Hypothalamus (tissue), 51 donors: ENCODE results near the gene FHAD1.

Source experiments
- DNase-seq, 51 donors: peaks; one replicate each; lab custom pipeline; 2025; lab: John Stamatoyannopoulos, UW

Gene FHAD1

DNA sequence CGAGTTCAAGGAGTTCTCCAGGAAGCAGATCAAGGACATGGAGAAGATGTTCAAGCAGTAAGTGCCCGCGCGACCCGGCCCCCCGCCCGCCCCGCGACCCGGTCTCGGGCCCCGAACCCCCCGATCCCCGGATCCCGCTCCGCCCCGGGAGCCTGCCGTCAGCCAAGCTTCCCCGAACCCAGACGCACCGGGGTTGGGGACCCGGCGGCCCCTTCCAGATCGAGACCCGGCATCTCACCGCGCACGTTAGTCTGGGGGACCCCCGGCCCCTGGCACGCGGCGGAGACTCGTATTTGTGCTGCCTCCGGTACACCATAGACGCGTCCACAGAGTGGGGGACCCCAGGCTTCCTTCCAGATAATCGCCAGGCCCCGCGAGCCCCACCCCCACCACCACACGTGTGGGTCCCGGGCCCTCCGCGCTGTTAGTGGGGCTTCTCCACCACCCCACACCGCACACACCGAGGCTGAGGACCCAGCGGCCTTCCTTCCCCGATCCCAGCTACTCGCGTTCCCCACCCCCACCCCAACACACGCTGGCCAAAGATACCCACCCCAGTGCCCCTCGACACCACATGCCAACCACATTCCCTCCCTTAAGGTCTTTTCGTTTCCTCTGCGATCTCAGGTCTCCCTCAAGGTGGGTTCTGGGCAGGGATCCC, 163.3 kb downstream of the FHAD1 start:
- no peak for DNase-seq

DNA sequence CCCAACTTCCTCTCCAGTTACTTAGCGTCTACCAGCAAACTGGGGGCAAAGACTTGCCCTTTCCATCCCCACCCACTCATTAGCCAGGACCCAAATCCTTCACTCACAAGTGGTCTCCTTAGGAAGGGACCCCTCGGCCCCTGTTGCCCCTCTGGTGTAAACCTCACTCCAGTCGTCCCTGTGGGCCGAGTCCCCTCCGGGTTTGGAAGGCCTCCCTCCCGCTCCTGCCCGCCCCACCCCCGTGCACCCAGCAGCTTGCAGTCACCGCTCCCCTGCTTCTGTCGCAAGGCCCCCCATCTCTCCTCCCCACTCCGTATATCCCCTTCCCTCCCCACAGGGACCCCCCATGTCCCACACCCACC, 163.8 kb downstream of the FHAD1 start:
- no peak for DNase-seq

DNA sequence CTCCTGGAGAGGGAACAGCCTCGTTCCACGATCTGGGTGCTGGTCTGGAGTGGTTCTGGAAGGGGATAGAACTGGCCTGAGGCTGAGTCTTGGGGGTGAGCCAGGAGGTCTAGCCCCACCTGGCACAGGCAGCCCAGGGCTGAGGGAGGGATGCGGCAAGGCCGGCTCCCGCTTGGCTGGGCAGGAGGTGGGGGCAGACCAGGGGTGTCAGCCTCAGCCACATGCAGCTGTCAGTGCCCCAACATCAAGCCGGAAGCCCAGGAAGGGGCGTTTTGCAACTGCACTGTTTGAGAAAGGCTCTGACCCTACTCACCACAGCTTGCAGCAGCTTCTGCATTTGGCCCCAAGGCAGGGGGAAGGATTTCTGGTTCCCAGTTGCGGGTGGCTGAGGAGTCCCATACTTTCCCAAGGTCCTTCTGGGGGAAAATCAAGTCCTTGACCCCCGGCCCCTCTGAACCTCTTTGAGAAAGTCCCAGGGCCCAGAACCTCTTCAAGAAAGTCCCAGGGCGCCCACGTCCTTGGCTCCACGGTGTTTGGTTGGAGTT, 164.6 kb downstream of the FHAD1 start:
- DNase-seq = peak in 26 of 51 donors; percentile 4 to 46 (median 24)

DNA sequence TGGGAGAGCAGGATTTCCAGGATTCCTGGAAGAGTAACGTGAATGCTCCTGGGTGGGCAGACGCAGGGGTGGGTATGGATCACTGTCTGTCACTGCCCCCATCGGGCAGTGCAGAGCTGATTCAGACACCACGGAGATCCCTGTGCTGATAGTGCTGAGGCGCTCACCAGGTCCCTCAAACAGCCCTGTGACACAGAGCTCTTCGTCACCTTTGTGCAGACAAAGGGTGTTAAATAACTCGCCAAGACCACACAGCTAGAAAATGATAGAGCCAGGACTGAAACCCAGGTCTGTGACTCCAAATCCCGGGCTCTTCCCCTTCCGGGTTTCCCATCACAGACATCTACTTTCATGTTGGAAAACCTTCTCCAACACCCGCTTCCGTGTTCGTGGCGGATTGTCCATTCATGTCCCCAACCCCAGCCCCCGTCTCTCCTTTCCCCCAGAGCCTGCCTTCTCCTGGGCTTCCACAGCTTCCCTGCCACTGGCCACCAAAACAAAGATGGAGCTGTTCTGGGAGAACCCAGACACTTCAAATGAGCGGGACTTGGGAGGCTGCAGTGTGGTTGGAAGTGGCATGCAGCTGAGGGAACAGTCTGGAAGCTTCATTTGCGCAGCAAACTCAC, 165.3 kb downstream of the FHAD1 start:
- peak in 4 of 51 donors; percentile 13 to 46 (median 32) for DNase-seq

DNA sequence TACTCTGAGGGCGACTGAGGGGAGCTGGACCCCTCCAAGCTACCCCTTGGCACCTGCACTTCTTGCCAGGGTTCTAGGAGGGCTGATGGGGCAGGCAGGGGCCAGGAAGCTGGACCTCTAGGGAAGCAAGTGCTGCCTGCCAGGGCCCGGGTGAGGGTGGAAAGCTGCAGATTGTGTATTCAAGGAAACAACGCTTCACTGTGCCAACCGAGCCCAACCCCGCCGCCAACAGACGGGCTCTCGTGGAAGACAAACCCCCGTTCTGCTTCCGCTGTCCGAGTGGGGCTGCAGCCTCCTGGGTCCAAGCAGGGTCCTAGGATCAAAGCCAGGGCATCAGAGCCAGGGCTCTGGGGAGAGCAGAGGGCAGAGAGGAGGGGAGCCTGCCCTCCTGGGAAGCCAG, 165.8 kb downstream of the FHAD1 start:
- peak in 29 of 51 donors; percentile 8 to 69 (median 27) for DNase-seq

DNA sequence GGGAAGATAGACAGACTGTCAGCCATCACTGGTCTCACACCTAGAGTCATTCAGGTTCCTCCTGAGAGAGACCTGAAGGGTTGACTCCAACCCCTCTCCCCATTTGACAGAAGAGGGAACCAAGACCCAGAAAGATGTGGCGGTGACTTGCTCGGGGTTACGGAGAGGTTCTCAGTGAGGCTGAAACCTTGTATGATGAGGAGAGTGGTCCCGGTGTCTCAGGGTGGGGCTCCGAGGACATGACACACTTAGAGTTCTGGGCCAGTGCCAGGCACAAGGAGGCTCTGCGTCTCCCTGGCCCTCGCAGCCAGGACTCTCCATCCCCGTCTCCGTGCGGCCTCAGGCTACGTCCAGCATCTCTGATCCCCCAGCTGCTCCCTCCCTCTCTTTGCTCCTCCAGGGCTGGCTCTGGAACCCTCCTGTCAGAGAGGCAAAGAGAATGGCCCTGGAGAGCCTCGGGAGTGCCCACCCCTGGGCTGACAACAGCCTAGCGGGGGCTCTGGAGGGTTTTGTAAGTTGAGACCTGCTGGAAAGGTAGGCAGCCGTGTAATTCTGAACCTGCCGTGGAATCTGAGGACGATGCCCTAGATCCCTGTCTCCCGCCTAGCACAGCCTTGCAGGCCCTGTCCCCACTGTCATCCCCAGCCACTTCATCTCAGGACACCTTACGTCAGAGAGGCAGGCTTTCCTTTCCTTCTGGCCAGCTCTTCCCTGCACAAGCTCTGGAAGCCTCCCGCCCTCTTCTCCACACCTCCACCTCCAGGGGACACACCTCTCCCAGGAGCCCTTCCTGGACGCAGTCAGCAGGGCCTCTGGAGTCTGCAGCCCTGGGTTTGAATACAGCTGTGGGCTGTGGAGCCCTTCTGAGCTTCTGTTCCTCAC, 166.8 kb downstream of the FHAD1 start:
- DNase-seq = no peak

DNA sequence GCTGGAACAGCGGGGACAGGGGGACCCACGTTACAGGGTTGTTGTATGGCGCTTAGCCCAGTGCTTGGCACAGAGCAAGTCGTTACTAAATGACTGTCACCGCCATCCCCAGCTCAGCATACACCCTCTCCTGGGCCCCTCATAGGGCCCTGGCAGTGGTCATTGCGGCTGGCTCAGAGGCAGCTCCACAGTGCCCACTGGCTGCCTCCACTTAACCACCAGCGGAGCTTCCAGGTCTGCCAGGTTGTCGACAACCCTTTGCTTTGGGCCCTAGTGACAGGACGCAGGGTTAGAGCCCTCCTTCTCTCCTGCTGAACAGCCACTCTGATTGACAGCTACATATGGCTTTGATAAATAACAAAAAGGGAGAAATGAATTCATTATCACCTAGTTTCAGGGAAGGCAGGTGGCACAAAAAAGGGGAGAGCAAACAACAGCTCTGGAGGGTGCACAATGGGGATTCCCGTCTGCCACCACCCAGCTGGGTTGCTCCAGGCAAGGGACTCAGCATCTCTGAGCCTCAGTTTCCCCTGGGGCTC, 167.5 kb downstream of the FHAD1 start:
- no peak for DNase-seq

DNA sequence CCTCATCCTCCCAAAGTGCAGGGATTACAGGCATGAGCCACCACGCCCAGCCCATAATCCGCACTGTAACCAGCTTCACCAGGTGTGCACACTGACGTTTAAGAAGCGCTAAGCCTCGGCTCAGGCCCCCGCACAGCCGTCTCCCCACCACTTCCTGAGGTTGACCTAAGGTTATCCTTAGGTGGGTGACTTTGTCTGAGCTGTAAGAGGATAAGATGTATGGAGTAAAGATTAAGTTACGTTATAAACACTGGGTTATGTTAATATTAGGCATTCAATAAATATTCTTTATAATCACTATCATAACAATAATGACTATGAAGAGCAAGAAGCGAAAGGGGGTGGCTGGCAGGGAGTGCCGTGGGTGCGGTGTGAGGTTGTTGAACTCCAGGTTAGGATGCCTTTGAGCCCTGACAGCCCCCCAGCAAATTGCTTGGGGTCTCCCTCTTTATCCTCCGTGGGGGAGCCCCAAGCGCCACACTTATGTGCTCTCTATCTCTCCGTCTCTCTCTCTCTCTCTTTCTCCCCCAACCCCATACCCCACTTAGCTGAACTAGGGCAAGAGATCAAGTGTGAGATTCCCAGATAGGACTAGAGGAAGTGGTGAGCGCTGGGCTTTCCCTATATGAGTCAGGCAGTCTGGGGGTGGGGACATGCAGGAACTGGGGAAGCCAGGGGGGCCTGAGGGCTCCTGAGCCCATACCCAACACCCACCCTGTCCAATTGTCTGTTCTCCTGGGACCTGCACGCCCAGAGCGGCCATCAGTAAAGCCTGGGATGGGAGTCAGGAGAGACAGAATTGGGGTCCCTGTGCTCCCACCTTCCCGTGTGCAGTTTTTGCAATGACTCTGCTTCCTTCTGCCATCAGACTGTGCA, 170.3 kb downstream of the FHAD1 start:
- DNase-seq = peak in 8 of 51 donors; percentile 7 to 26 (median 10)

DNA sequence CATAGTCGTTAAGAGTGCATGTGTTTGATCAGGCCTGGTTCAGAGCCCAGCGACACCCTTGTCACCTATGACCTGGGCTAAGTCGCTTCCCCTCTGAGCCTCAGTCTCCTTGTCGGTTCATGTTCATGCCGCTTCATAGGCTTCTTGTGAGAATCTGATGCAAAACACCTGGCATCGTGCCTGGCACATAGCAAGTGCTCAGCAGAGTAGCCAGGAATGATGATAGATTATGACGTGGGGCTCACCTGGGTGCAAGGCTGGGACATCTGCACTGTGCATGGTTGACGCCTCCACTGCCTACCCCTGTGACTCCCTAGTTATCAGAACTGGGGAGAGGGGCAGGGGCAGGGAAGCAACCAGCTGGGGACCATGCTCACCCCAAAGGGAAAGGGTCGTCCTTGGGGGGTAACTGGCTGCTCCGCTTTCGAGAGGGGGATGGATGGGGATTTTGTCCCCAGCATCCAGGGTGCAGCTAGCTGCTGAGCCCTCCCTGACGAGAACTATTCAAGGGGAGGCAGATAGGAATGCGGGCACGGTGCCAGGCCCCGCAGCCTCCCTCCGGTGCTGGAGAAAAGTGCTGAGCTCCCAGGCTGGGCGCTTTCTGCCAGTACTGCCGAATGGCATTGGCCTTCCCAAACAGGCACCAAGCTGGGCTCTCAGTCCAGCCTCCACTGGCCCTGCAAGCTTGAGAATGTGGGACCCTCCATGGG, 171.9 kb downstream of the FHAD1 start:
- no peak for DNase-seq

DNA sequence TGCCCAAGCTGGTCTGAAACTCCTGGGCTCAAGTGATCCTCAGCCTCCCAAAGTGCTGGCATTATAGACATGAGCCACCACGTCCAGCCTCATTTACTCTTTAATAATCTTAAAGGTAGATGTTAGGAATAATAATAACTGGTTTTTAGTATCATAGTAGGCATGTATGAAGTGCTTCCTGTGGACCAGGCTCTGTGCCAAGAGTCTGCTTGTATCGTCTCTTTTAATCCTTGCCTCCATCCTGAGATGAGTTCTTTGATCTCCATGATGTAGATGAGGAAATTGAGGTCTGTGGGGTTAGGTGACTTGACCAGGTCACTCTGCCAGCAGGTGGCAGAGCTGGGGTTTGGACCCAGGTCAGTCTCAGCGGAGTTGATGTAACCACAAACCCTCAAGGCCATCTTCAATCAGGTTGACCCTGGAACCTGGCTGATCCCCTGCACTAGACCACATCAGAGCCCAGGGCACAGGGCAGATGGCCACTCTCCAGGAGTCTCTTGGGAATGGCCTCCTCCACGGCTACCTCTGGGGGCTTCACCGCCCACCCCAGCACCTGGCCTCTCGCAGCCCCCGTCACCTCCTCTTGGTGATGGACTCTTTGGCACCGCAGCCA, 173.9 kb downstream of the FHAD1 start:
- DNase-seq = no peak

DNA sequence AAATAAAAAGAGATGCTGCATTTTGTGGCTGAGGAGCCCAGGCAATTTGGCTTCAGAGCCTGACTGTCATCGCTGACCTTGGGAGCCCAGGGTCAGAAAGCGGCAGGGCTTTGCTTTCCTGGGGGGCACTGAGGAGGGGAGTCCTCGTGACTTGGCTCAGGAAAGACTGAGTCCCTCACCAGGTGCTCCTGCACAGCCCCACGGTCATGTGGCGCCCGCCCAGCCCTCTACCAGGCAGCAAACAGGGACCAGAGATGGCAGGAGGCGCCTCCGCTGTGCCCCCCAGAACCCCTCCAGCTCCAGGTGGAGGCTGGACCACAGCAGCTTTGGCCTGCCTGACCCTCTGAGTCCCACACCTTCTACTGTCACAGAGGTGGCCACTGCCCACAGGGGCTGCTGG, 175.8 kb downstream of the FHAD1 start:
- DNase-seq = no peak

DNA sequence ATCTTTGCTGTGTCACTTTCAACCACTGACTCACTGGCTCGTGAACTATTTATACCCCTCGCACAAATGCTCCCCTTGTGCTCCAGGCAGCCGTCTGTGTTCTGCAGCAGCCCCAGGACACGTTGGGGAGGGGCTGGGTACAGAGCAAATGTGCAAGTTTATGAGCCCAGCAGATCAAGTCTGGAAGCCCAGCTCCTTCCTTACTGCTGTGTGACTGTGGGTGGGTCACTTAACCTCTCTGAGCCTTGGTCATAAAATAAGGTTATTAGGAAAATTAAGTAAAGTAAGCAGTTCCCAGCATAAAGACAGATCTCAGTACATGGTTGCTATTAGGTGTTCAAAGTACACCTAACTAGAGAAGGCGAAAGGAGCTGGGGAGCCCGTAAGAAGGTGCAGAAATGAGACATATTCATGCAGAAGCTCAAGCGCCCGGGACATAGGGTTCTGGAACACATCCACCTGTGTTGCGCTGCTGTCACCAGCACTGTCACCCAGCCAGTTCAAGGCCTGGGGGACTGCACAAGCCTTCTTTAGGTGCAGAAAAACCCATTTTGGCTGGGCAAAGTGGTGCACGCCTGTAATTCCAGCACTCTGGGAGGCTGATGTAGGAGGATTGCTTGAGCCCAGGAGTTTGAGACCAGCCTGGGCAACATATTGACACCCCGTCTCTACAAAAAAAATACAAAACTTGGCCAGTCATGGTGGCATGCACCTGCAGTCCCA, 176.5 kb downstream of the FHAD1 start:
- DNase-seq = no peak

DNA sequence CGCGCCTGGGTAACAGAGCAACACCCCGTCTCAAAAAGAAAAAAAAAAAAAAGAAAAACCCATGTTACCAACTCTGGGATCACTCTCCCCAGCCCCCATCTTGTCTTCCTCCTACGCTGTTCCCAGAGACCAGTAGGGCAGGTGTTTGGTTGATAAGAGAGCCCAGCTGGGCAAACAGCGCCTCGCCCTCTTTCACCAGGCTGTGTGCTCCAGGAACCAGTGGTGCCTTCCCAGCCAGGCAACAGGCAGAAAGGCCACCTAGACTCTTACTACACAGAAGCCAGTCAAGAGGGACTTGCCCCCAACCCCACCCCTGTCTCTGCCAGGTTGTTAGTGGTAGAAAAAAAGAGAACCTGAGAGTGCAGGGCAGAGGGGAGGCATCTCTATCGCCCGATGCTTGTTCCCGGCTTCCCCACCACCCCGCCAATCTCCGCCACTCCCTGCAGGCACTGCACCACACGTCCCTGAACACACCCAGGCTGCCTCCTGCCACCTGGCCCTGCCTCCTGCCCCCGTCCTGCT, 177.2 kb downstream of the FHAD1 start:
- DNase-seq = no peak

DNA sequence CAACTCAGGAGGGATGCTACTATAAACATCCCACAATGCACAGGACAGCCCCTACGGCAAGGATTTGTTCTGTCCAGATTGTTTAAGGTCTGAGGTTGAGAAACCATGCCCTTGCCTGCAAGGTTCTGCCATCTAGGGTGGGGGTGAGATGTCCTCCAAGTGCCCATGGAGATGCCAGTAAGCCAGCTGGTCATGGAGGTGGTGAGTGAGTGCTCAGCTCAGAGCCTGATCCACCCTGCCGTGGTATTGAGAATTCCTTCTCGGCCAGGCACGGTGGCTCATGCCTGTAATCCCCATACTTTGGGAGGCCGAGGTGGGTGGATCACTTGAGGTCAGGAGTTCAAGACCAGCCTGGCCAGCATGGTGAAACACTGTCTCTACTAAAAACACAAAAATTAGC, 178.0 kb downstream of the FHAD1 start:
- DNase-seq = no peak

DNA sequence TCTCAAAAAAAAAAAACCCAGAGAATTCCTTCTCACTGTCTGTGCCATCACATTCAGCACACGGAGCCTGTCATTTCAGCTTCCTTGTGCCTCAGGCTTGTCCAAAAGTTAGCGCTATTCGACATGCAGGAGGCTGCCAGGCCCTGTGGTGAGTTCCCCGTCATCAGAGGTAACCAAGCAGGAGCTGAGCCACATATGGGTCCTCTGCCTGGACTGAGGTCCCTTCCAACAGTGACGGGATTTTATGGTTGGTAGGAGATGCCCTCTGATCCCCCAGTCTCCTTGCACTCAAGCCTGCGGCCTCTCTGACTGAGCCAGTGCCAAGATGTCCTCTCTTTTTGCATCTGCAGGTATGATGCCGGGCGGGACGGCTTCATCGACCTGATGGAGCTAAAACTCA, 178.5 kb downstream of the FHAD1 start:
- DNase-seq = no peak

DNA sequence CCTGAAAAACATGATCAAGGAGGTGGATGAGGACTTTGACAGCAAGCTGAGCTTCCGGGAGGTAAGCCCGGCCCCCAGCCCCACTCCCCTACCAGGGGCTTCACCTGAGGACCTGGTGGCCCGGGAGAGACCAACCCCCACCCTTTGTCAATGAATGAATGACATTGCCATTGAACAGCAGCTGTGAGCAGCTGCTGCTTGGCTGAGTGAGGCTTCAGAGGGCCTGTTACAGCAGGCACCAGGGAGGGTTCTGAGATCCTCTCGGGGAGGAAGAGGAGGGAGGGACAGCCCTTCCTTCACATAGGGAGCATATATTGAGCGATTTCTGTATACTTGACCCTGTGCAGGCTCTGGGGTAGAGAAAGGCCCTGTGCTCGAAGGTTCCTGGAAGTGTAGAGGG, 178.9 kb downstream of the FHAD1 start:
- DNase-seq = no peak

DNA sequence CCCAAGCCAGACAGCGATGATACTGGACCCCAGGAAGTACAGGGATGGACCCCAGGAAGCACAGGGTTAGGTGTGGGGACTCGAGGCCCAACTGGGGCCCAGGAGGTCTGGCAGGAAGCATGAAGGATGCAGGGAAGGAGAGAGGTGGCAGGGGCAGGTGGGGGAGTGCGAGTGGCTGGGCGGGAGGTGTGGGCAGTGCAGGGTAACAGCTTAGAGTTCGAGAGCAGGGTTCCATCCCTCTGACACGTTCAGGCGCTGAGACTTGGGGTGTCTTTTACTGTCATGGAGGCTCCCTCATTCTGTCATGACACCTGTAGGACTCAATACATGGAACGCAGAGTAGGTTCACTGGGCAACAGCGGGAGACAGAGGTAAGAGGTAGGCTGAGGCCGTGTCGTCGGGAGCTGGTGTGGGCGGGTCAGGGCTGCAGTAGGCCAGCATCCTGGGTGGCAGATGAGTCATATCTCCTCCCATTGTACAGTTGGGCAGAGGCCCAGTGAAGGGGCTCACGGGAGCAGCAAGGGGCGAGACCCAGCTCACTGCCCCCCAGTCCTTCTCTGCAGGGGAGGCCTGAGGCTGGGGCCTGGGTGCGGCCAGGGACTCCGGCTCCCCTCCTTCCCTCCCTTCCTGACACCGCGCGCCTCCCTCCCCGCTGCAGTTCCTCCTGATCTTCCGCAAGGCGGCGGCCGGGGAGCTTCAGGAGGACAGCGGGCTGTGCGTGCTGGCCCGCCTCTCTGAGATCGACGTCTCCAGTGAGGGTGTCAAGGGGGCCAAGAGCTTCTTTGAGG, 179.7 kb downstream of the FHAD1 start:
- DNase-seq = no peak
